HepG2 (cell line): Measurements from ENCODE around the gene ZBTB22. TPM values are rescaled to one million over a fixed set of nuclear protein-coding genes. Genes with fewer than 3 reads are reported as not detected.

ENCODE experiments used
- BRD4 ChIP-seq: sonication (generic); formaldehyde crosslinking; IDR thresholded peaks from 2 replicates; pipeline ENCODE4 v1.4.0; 2020; ENCODE audit warnings: missing genetic modification reagents
- GABPA ChIP-seq, 2 experiments: IDR thresholded peaks; 2 replicates each; pipeline ENCODE4 v1.6.1; 2011 to 2016; ENCODE audit warnings: low read depth in 2 of 2, low read length in 1 of 2, missing biosample characterization in 1 of 2, missing genetic modification characterization in 1 of 2
- KLF11 ChIP-seq: IDR thresholded peaks from 2 replicates; pipeline ENCODE4 v1.6.1; 2016; ENCODE audit warnings: missing compliant biosample characterization
- MED13 ChIP-seq: sonication (generic); formaldehyde crosslinking; IDR thresholded peaks from 2 replicates; pipeline ENCODE4 v1.5.0; 2020; ENCODE audit warnings: missing genetic modification reagents
- MTF2 ChIP-seq: sonication (generic); formaldehyde crosslinking; IDR thresholded peaks from 2 replicates; pipeline ENCODE4 v1.5.0; 2020; ENCODE audit warnings: missing genetic modification reagents, borderline replicate concordance
- NCOA2 ChIP-seq: sonication (generic); formaldehyde crosslinking; IDR thresholded peaks from 2 replicates; pipeline ENCODE4 v1.8.0; 2022; ENCODE audit warnings: inconsistent platforms
- PHF20 ChIP-seq: sonication (generic); formaldehyde crosslinking; IDR thresholded peaks from 2 replicates; pipeline ENCODE4 v1.5.0; 2020; ENCODE audit warnings: mild to moderate bottlenecking, missing genetic modification reagents
- POLR2G ChIP-seq: fragments of 200-400 bp; formaldehyde crosslinking; IDR thresholded peaks from 2 replicates; pipeline ENCODE4 v1.6.1; 2018; ENCODE audit warnings: mild to moderate bottlenecking, low read depth, low read length, moderate library complexity
- REL ChIP-seq: sonication (generic); formaldehyde crosslinking; conservative IDR thresholded peaks from 2 replicates; pipeline ENCODE4 v1.8.0; 2022; ENCODE audit warnings: mild to moderate bottlenecking, missing genetic modification reagents, moderate library complexity
- SMAD3 ChIP-seq: sonication (generic); formaldehyde crosslinking; IDR thresholded peaks from 2 replicates; pipeline ENCODE4 v1.4.0; 2020; ENCODE audit warnings: missing genetic modification reagents
- SMC3 ChIP-seq: IDR thresholded peaks from 2 replicates; pipeline ENCODE4 v1.6.1; 2011; ENCODE audit warnings: low read length, improper control_type of control experiment
- SRF ChIP-seq: IDR thresholded peaks from 2 replicates; pipeline ENCODE4 v1.6.1; 2011; ENCODE audit warnings: mild to moderate bottlenecking, low read depth, low read length, moderate library complexity
- ZC3H4 ChIP-seq: sonication (generic); formaldehyde crosslinking; IDR thresholded peaks from 2 replicates; pipeline ENCODE4 v1.4.0; 2020; ENCODE audit warnings: missing genetic modification reagents, borderline replicate concordance
- ZNF496 ChIP-seq: sonication (generic); formaldehyde crosslinking; IDR thresholded peaks from 2 replicates; pipeline ENCODE4 v1.8.1; 2023; ENCODE audit warnings: mild to moderate bottlenecking, moderate library complexity, missing genetic modification reagents; ENCODE audit not compliant: insufficient replicate concordance
- ZZZ3 ChIP-seq: sonication (generic); formaldehyde crosslinking; IDR thresholded peaks from 2 replicates; pipeline ENCODE4 v1.4.0; 2020; ENCODE audit warnings: missing genetic modification reagents, mild to moderate bottlenecking, borderline replicate concordance
- polyA plus RNA-seq, 8 experiments: library from polyadenylated mRNA; depleted of rRNA in 3 of 8; stranded (reverse) in 7 of 8; unstranded in 1 of 8; fragments of >200 nt; fragmentation: Illumina TruSeq in 4 of 8; extraction: Trizol in 4 of 8; gene quantifications; 2 replicates each; pipeline versions ENCODE4 v1.2.1 to v1.2.3, GENCODE V29; 2011 to 2016; ENCODE audit warnings: low read depth in 4 of 8, missing spikeins in 1 of 8, mixed read lengths in 1 of 8; ENCODE audit not compliant: insufficient read depth in 1 of 8
- total RNA-seq, 5 experiments: library from RNA; depleted of rRNA; stranded (reverse); fragments of >200 nt; fragmentation: Illumina TruSeq; extraction: Trizol; gene quantifications; 2 replicates each; pipeline ENCODE4 v1.2.3, GENCODE V29; 2016; ENCODE audit warnings: low read depth in 1 of 5
- TF ChIP-seq, protein P1 (sequence below): sonication (generic); formaldehyde crosslinking; IDR thresholded peaks from 2 replicates; pipeline ENCODE4 v1.4.0; 2020; ENCODE audit warnings: missing genetic modification reagents
- TF ChIP-seq, protein P2 (sequence below): sonication (generic); formaldehyde crosslinking; conservative IDR thresholded peaks from 2 replicates; pipeline ENCODE4 v1.4.0; 2020; ENCODE audit warnings: missing genetic modification reagents
- TF ChIP-seq, protein P3 (sequence below): sonication (generic); formaldehyde crosslinking; IDR thresholded peaks from 2 replicates; pipeline ENCODE4 v1.4.0; 2020; ENCODE audit warnings: missing genetic modification reagents, borderline replicate concordance
- TF ChIP-seq, protein P4 (sequence below): sonication (generic); formaldehyde crosslinking; IDR thresholded peaks from 2 replicates; pipeline ENCODE4 v1.4.0; 2020; ENCODE audit warnings: mild to moderate bottlenecking, missing genetic modification reagents
- TF ChIP-seq, protein P5 (sequence below): IDR thresholded peaks from 2 replicates; pipeline ENCODE4 v1.6.1; 2012; ENCODE audit warnings: low read depth, low read length, improper control_type of control experiment

ZBTB22 gene
- total and polyA plus RNA-seq, 2 of the 13 experiments (the other 11 are each of a cell fraction or from before 2014, with no cell fraction given), result 8.0 to 10.6 TPM

DNA sequence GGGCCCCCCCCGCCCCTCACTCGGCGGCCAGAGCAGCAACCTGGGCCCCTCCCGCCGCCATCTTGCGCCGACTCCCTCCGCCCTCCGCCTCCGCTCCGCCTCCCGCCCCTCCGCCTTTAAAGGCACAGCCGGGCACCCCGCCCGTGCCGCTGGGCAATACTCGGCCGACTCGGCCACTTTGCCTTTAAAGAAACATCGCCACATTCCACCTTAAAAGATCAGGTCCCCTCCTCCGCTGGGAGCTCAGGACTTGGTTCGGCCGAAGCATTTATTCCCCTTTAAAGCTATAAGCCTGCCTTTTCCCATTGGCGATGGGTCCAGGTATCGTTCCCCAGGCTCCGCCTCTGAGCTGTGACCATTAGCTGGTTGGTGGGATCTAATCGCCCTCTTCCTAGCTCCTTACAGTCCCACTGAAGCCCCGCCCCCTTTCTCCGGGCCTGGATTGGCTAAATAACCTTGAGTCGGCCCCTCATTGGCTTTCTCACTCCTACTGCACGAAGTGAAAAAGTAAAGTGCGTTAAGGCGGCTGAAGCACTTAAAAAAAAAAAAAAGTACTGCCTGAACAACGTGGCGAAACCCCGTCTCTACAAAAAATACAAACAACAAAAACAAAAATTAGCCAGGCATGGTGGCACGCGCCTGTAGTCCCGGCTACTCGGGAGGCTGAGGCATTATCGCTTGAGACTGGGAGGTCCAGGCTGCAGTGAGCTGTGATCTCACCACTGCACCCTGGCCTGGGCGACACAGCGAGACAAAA, at the start of gene ZBTB22 (continued):
- TF ChIP-seq, protein P1, sequence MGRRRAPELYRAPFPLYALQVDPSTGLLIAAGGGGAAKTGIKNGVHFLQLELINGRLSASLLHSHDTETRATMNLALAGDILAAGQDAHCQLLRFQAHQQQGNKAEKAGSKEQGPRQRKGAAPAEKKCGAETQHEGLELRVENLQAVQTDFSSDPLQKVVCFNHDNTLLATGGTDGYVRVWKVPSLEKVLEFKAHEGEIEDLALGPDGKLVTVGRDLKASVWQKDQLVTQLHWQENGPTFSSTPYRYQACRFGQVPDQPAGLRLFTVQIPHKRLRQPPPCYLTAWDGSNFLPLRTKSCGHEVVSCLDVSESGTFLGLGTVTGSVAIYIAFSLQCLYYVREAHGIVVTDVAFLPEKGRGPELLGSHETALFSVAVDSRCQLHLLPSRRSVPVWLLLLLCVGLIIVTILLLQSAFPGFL (CRISPR knock-in tag), result no peak
- 0 out of 2 replicates have a peak, but pooled peaks have one; percentile 20 for TF ChIP-seq KLF11 (CRISPR knock-in tag)
- TF ChIP-seq SMC3, result no peak
- no peak for TF ChIP-seq MED13 (CRISPR knock-in tag)
- no peak for TF ChIP-seq ZZZ3 (CRISPR knock-in tag)
- TF ChIP-seq POLR2G, result peak; percentile 85
- TF ChIP-seq ZNF496 (CRISPR knock-in tag), result no peak
- TF ChIP-seq PHF20 (CRISPR knock-in tag), result peak; percentile 65
- TF ChIP-seq REL (CRISPR knock-in tag), result no peak
- TF ChIP-seq BRD4, result no peak
- TF ChIP-seq, protein P2, sequence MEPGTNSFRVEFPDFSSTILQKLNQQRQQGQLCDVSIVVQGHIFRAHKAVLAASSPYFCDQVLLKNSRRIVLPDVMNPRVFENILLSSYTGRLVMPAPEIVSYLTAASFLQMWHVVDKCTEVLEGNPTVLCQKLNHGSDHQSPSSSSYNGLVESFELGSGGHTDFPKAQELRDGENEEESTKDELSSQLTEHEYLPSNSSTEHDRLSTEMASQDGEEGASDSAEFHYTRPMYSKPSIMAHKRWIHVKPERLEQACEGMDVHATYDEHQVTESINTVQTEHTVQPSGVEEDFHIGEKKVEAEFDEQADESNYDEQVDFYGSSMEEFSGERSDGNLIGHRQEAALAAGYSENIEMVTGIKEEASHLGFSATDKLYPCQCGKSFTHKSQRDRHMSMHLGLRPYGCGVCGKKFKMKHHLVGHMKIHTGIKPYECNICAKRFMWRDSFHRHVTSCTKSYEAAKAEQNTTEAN (CRISPR knock-in tag), result no peak
- TF ChIP-seq, protein P3, sequence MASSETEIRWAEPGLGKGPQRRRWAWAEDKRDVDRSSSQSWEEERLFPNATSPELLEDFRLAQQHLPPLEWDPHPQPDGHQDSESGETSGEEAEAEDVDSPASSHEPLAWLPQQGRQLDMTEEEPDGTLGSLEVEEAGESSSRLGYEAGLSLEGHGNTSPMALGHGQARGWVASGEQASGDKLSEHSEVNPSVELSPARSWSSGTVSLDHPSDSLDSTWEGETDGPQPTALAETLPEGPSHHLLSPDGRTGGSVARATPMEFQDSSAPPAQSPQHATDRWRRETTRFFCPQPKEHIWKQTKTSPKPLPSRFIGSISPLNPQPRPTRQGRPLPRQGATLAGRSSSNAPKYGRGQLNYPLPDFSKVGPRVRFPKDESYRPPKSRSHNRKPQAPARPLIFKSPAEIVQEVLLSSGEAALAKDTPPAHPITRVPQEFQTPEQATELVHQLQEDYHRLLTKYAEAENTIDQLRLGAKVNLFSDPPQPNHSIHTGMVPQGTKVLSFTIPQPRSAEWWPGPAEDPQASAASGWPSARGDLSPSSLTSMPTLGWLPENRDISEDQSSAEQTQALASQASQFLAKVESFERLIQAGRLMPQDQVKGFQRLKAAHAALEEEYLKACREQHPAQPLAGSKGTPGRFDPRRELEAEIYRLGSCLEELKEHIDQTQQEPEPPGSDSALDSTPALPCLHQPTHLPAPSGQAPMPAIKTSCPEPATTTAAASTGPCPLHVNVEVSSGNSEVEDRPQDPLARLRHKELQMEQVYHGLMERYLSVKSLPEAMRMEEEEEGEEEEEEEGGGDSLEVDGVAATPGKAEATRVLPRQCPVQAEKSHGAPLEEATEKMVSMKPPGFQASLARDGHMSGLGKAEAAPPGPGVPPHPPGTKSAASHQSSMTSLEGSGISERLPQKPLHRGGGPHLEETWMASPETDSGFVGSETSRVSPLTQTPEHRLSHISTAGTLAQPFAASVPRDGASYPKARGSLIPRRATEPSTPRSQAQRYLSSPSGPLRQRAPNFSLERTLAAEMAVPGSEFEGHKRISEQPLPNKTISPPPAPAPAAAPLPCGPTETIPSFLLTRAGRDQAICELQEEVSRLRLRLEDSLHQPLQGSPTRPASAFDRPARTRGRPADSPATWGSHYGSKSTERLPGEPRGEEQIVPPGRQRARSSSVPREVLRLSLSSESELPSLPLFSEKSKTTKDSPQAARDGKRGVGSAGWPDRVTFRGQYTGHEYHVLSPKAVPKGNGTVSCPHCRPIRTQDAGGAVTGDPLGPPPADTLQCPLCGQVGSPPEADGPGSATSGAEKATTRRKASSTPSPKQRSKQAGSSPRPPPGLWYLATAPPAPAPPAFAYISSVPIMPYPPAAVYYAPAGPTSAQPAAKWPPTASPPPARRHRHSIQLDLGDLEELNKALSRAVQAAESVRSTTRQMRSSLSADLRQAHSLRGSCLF, result no peak
- TF ChIP-seq SMAD3 (CRISPR knock-in tag), result peak; percentile 67; the same call in 1 of the 2 replicates
- no peak for TF ChIP-seq SRF
- TF ChIP-seq, protein P4, sequence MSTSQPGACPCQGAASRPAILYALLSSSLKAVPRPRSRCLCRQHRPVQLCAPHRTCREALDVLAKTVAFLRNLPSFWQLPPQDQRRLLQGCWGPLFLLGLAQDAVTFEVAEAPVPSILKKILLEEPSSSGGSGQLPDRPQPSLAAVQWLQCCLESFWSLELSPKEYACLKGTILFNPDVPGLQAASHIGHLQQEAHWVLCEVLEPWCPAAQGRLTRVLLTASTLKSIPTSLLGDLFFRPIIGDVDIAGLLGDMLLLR (CRISPR knock-in tag), result no peak
- TF ChIP-seq MTF2 (CRISPR knock-in tag), result no peak
- TF ChIP-seq GABPA (IDR thresholded peaks at IDR 0.05; ENCODE audit: low read depth, low read length), result no peak
- no peak; the same call in none of the 2 replicates for TF ChIP-seq GABPA (CRISPR knock-in tag; IDR thresholded peaks at IDR 0.05; ENCODE audit: low read depth)
- TF ChIP-seq, protein P5, sequence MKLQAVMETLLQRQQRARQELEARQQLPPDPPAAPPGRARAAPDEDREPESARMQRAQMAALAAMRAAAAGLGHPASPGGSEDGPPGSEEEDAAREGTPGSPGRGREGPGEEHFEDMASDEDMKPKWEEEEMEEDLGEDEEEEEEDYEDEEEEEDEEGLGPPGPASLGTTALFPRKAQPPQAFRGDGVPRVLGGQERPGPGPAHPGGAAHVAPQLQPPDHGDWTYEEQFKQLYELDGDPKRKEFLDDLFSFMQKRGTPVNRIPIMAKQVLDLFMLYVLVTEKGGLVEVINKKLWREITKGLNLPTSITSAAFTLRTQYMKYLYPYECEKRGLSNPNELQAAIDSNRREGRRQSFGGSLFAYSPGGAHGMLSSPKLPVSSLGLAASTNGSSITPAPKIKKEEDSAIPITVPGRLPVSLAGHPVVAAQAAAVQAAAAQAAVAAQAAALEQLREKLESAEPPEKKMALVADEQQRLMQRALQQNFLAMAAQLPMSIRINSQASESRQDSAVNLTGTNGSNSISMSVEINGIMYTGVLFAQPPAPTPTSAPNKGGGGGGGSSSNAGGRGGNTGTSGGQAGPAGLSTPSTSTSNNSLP, result no peak
- TF ChIP-seq ZC3H4 (CRISPR knock-in tag), result no peak; the same call in 1 of the 2 replicates
- peak; percentile 34; the same call in 1 of the 2 replicates for TF ChIP-seq NCOA2 (CRISPR knock-in tag)
